COLO668 (cell line): ENCODE data around the gene ZNF211.

Experiments used
- DNase-seq: peaks from one replicate; lab custom pipeline; 2025; ENCODE audit not compliant: unreplicated experiment; lab: John Stamatoyannopoulos, UW

Gene ZNF211

DNA sequence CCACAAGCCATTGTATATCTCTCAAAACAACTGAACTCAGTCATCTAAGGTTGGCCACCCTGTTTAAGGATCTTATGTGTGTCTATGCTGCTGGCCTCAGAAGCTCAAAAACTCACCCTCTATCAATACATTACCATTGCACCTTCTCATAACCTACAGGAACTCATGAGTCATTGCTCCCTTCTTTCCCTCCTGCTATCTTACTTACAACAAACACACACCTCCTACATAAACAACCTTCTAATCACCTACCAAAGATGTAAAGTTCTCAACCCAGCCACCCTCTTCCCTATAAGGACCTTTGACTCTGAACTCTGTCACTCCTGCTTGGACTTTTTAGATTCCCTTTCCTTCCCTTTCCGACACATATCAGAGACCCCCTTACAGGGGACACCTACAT is 22.5 kb downstream of the ZNF211 start:
- no peak for DNase-seq

GRCh38 chr19:57656346-57656745 is 23.4 kb downstream of the ZNF211 start:
- no peak for DNase-seq

DNA sequence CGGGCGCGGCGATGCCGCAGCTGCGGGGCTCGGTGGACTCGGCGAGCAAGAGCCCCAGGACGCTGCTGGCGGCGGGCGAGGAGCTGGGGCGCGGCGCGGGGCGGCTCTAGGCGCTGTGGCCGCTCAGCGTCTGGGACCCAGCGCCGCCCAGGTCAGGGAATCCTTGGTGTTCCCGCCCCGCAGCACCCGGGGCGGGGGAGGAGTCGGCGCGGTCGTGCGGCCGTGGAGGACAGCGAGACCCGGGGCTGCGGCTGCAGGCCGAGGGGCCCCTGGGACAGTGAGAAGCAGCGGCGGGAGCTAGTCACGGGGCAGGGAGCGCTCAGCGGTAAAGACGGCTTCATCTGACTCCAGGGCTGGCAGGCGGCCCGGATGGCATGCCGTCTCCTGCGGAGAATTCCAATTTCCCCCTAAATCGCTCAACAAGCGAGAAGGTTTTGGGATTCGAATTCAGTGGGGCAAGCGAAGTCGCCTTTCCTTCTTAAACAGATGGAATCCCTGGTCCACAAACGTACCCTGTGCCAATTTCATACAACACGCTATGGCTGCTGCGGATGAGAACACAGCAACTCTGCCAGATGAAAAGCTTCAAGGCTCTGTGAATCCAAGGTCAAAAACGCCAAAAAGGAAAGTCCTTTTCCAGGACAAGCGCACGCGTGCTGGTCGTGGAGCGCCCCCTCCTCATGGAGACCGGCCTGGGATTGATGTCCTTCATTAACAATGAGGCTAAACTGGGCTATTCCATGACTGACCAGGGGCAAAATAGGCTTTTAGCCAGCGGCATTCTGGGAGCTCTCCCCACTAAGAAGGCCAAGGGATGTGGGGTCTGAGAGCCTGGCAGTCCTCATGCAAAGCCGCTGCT is 31.5 kb downstream of the ZNF211 start:
- peak; percentile 67 for DNase-seq

DNA sequence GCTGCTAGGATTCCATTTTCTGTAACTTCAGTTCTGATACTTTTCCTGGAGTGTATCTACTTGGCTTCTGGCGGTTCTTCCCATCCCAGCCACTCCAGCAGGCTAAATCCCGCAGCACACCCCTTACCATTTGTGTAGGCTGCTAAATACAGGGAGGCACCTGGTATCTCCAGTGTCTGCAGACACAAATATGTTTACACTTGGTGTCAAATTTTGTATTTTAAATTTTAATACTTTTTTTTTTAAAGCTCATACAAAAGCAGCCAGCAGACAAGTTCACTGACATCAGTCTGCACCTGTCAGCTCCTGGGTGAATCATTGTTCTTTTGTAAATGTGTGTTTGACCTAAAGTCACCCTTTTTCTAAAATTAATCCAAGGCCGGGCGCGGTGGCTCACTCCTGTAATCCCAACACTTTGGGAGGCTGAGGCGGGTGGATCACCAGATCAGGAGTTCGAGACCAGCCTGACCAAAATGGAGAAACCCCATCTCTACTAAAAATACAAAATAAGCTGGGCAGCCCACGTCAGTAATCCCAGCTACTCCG is 32.4 kb downstream of the ZNF211 start:
- DNase-seq: no peak

GRCh38 chr19:57667228-57667627 is 34.3 kb downstream of the ZNF211 start:
- DNase-seq: no peak

DNA sequence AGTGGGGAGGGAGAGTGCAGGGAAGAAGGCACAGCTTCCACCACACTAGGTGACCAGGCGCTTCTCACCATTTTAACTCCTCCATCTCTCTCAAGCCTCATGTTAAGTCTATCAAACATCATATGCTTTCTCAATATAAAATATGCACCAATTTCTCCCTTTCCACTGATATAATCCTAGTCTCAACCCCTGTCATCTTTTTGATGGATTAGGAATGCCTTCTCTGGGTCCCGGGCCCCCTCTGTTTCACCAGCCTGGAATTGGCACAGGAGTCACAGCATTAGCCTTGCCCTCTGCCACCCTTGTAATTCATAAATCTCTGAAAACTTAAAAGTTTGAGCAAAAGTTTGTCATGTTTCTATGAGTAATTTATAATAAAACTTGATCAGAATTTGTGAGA is 35.7 kb downstream of the ZNF211 start, which contains the start of gene ZSCAN4:
TSS of gene ZSCAN4 (plus strand) at position 301 of the 400 bp plus-strand sequence. CDS start 7,211 bp downstream, outside the sequence.
- no peak for DNase-seq

GRCh38 chr19:57671124-57671895 is 38.3 kb downstream of the ZNF211 start:
- no peak for DNase-seq

- no peak for DNase-seq
Observed at GRCh38 chr19:57672466-57672865, 39.5 kb downstream of the ZNF211 start.

GRCh38 chr19:57675881-57676280 is 42.9 kb downstream of the ZNF211 start:
- DNase-seq: no peak

- no peak for DNase-seq
Observed at GRCh38 chr19:57682226-57682766, 49.3 kb downstream of the ZNF211 start.

GRCh38 chr19:57686727-57687126 is 53.8 kb downstream of the ZNF211 start:
- no peak for DNase-seq

- DNase-seq: no peak
Observed at GRCh38 chr19:57687363-57688010, 54.5 kb downstream of the ZNF211 start.

DNA sequence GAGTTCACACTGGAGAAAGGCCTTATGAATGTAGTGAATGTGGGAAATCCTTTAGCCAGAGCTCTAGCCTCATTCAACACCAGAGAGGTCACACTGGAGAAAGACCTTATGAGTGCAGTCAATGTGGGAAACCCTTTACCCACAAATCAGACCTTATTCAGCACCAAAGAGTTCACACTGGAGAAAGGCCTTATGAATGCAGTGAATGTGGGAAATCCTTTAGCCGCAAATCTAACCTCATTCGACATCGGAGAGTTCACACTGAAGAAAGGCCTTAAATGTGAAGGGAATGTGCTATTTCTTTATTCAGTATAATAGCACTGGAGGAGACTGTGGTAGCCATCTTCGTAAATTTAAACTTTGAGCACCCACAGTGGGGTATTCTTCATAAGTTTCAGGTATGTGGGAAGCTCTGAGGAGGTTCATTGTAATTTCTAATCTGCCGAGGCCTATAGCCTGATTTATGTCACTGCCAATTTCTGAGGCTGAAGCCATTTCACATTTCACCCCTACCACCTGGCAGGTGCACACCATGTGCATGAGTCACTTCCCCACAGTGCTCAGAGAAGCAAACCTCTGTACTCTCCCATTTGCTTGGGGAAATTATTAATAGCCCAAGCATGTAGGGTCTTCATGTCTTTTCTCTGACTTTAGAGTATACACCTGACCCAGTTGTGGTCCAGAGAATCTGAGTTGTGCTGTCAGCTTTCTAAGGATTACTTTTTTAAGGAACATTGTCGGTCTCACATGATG is 55.2 kb downstream of the ZNF211 start:
- DNase-seq: no peak

- no peak for DNase-seq
Observed at GRCh38 chr19:57689750-57690149, 56.8 kb downstream of the ZNF211 start.
